Measurements from ENCODE around the gene IRX2. TPM values are rescaled to one million over a fixed set of nuclear protein-coding genes. Genes with fewer than 3 reads are reported as not detected.

IRX2 gene
- total and polyA plus RNA-seq, 2 of the 8 experiments (the other 6 are each of a cell fraction or from before 2014, with no cell fraction given): 23.4 to 40.4 TPM

- TF ChIP-seq, protein P1, sequence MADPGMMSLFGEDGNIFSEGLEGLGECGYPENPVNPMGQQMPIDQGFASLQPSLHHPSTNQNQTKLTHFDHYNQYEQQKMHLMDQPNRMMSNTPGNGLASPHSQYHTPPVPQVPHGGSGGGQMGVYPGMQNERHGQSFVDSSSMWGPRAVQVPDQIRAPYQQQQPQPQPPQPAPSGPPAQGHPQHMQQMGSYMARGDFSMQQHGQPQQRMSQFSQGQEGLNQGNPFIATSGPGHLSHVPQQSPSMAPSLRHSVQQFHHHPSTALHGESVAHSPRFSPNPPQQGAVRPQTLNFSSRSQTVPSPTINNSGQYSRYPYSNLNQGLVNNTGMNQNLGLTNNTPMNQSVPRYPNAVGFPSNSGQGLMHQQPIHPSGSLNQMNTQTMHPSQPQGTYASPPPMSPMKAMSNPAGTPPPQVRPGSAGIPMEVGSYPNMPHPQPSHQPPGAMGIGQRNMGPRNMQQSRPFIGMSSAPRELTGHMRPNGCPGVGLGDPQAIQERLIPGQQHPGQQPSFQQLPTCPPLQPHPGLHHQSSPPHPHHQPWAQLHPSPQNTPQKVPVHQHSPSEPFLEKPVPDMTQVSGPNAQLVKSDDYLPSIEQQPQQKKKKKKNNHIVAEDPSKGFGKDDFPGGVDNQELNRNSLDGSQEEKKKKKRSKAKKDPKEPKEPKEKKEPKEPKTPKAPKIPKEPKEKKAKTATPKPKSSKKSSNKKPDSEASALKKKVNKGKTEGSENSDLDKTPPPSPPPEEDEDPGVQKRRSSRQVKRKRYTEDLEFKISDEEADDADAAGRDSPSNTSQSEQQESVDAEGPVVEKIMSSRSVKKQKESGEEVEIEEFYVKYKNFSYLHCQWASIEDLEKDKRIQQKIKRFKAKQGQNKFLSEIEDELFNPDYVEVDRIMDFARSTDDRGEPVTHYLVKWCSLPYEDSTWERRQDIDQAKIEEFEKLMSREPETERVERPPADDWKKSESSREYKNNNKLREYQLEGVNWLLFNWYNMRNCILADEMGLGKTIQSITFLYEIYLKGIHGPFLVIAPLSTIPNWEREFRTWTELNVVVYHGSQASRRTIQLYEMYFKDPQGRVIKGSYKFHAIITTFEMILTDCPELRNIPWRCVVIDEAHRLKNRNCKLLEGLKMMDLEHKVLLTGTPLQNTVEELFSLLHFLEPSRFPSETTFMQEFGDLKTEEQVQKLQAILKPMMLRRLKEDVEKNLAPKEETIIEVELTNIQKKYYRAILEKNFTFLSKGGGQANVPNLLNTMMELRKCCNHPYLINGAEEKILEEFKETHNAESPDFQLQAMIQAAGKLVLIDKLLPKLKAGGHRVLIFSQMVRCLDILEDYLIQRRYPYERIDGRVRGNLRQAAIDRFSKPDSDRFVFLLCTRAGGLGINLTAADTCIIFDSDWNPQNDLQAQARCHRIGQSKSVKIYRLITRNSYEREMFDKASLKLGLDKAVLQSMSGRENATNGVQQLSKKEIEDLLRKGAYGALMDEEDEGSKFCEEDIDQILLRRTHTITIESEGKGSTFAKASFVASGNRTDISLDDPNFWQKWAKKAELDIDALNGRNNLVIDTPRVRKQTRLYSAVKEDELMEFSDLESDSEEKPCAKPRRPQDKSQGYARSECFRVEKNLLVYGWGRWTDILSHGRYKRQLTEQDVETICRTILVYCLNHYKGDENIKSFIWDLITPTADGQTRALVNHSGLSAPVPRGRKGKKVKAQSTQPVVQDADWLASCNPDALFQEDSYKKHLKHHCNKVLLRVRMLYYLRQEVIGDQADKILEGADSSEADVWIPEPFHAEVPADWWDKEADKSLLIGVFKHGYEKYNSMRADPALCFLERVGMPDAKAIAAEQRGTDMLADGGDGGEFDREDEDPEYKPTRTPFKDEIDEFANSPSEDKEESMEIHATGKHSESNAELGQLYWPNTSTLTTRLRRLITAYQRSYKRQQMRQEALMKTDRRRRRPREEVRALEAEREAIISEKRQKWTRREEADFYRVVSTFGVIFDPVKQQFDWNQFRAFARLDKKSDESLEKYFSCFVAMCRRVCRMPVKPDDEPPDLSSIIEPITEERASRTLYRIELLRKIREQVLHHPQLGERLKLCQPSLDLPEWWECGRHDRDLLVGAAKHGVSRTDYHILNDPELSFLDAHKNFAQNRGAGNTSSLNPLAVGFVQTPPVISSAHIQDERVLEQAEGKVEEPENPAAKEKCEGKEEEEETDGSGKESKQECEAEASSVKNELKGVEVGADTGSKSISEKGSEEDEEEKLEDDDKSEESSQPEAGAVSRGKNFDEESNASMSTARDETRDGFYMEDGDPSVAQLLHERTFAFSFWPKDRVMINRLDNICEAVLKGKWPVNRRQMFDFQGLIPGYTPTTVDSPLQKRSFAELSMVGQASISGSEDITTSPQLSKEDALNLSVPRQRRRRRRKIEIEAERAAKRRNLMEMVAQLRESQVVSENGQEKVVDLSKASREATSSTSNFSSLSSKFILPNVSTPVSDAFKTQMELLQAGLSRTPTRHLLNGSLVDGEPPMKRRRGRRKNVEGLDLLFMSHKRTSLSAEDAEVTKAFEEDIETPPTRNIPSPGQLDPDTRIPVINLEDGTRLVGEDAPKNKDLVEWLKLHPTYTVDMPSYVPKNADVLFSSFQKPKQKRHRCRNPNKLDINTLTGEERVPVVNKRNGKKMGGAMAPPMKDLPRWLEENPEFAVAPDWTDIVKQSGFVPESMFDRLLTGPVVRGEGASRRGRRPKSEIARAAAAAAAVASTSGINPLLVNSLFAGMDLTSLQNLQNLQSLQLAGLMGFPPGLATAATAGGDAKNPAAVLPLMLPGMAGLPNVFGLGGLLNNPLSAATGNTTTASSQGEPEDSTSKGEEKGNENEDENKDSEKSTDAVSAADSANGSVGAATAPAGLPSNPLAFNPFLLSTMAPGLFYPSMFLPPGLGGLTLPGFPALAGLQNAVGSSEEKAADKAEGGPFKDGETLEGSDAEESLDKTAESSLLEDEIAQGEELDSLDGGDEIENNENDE (IDR thresholded peaks at IDR 0.05; ENCODE audit: insufficient replicate concordance, low read length): no peak
- TF ChIP-seq SIRT6 (IDR thresholded peaks at IDR 0.05; ENCODE audit: low read length) (no peak), TAF7 (optimal IDR thresholded peaks at IDR 0.05; ENCODE audit: borderline replicate concordance, low read depth, low read length) (no peak), RAD21 (IDR thresholded peaks at IDR 0.05 in 1 of 2, conservative IDR thresholded peaks at IDR 0.05 in 1 of 2; ENCODE audit: low read depth in 2 of 2, low read length in 2 of 2) (no peak), CHD1 (IDR thresholded peaks at IDR 0.05; ENCODE audit: low read depth, low read length) (no peak), FOSL1 (IDR thresholded peaks at IDR 0.05; ENCODE audit: insufficient read depth, low read depth, low read length) (no peak), SUZ12 (IDR thresholded peaks at IDR 0.05; ENCODE audit: low read length) (no peak), SAP30 (IDR thresholded peaks at IDR 0.05; ENCODE audit: insufficient read depth, insufficient replicate concordance, low read length) (no peak), MAFK (IDR thresholded peaks at IDR 0.05; ENCODE audit: low read depth, low read length) (no peak), USF2 (IDR thresholded peaks at IDR 0.05; ENCODE audit: low read length) (no peak)
These were observed 13.2 kb downstream of the IRX2 start (continued) for GRCh38 chr5:2738156-2738699.
